Activated T-helper 17 cell treated with anti-CD3 and anti-CD28 coated beads, Interleukin-2, amount 50 U/mL, for 72 hours (primary cell): ENCODE results near the gene SDF4. TPM values are rescaled to one million over a fixed set of nuclear protein-coding genes. Genes with fewer than 3 reads are reported as not detected.

ENCODE experiments used
- ATAC-seq: fragments of 150-1000 bp; cut with Tn5 transposase; replicated peaks from 2 replicates; pipeline ENCODE4 v1.10.0; 2021; ENCODE audit warnings: mild to moderate bottlenecking, moderate library complexity
- H3K27ac Mint-ChIP-seq: one replicate; pipeline ENCODE4 v1.8.0; 2022; ENCODE audit warnings: mixed read lengths
- H3K27me3 Mint-ChIP-seq: one replicate; pipeline ENCODE4 v1.8.0; 2022; ENCODE audit warnings: mixed read lengths
- H3K36me3 Mint-ChIP-seq: one replicate; pipeline ENCODE4 v1.8.0; 2022; ENCODE audit warnings: low read depth, mild to moderate bottlenecking, mixed read lengths
- H3K4me1 Mint-ChIP-seq: one replicate; pipeline ENCODE4 v1.8.0; 2022; ENCODE audit warnings: mixed read lengths
- H3K4me3 Mint-ChIP-seq: one replicate; pipeline ENCODE4 v1.8.0; 2022; ENCODE audit warnings: mild to moderate bottlenecking, mixed read lengths
- H3K9me3 Mint-ChIP-seq: one replicate; pipeline ENCODE4 v1.8.0; 2022; ENCODE audit warnings: mixed read lengths
- total RNA-seq, 2 donors: library from RNA; stranded (reverse); gene quantifications; one replicate each; pipeline ENCODE4 v1.2.3, GENCODE V29; 2022

Gene SDF4
- total RNA-seq, 2 donors from 2014 or later = 169 to 773 TPM

DNA sequence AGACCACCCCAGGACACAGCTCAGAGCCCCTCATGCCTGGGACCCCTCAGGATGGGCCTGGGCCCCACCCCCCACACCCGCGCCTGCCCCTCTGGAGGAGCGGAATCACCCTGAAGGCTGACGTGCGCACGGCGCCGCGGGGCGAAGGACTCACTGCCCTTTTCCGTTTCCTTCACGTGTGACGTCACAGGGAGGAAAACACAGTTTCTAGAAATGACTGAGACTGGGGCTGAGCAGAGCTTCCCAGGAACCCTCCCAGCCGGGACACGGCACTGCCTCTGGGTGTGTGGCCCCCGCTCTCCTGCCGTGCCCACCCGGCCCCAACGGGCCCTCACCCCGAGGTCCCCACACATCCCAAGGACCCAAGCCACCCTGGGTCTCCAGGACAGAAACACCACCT is 12.5 kb downstream of the SDF4 start:
- Mint-ChIP-seq H3K36me3 (peaks cover 99% of the 10 kb centered on the region), H3K4me1 (peaks cover 22% of the 10 kb centered on the region), H3K27me3 (no peaks in the 10 kb centered on the region), H3K27ac (peak overlapping the region; percentile 98), H3K4me3 (peak overlapping the region; percentile 95), H3K9me3 (no peaks in the 10 kb centered on the region)
- ATAC-seq = peak; percentile 52

DNA sequence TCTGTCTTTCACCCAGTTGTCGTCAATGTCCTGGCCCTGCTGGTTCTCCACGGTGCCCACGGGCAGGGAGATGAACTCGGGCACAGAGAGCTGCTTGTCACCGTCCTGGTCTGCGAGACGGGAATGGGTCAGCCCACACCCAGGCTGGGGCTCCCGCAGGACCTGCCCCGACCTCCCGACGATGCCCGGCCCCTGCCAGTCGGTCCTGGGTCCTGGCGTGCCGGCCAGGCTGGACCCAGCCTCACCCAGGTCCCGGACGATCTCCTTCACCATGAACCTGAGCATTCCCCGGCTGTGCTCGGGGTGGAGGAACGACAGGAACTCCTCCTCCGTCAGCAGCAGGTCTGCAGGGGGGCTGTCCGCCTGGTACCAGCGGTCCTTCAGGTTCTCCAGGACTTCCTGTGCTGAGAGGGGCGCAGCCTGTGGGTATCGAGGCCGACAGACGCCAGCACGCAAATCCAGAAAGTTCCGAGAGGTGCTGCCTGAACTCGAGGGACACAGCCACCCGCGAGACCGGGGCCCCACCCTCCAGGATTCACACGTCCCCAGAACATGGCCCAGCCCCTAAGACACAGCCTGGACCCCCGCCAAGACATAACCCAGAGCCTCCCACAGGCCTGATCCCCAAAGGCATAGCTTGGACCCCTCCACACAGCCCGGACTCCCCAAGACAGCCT is 13.1 kb downstream of the SDF4 start:
- H3K27me3 Mint-ChIP-seq = no peaks in the 10 kb centered on the region
- H3K4me1 Mint-ChIP-seq = peaks cover 22% of the 10 kb centered on the region
- no peaks in the 10 kb centered on the region for H3K9me3 Mint-ChIP-seq
- peaks cover 99% of the 10 kb centered on the region for H3K36me3 Mint-ChIP-seq
- H3K4me3 Mint-ChIP-seq = peak overlapping the region; percentile 95
- ATAC-seq = no peak
- peak overlapping the region; percentile 98 for H3K27ac Mint-ChIP-seq

DNA sequence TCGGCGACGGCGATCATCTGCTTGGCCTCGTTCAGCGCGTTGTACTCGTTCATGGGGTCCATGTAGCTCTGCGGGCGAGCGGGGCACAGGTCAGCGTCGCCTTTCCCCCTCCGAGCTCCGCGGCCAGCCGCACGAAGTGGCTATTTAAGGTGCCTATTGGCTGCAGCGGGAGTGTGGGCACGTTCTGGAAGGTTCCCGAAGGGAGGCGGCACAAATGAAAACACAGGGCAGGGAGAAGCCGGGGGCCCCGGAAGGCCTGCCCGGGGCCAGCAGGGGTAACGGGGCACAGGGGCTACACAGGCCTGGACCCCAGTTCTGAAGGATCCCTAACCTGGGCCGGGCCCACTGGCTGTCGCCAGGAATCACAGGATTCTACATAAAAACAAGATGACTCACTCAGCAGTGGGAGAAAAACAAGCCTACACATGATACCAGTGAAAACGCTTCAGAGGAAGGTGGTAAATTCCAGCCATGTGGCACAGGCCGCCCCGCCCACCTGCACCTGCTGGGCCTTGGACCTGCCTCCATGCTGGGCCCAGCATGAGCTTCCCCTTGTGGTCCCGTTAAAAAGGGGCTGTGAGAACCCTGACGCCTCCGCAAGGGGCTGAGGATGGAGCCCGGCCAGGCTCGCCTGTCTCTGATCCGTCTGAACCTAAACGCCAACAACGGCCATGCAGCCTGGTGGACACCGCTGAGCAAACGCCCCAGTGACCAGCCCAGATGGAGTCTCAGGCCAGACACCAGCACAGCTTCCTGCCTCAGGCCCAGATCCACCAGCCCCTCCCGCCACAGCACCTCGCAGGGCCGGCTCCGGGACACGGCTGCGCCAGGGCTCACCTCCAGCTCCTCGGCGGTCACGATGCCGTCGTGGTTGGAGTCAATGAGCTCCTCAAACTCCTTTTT is 13.9 kb downstream of the SDF4 start:
- H3K27ac Mint-ChIP-seq = peak overlapping the region; percentile 98
- H3K27me3 Mint-ChIP-seq = no peaks in the 10 kb centered on the region
- no peaks in the 10 kb centered on the region for H3K9me3 Mint-ChIP-seq
- H3K4me1 Mint-ChIP-seq = peaks cover 17% of the 10 kb centered on the region
- peak overlapping the region; percentile 95 for H3K4me3 Mint-ChIP-seq
- peak; percentile 37 for ATAC-seq
- H3K36me3 Mint-ChIP-seq = peaks cover 100% of the 10 kb centered on the region

- Mint-ChIP-seq H3K27me3 (no peaks in the 10 kb centered on the region), H3K9me3 (no peaks in the 10 kb centered on the region), H3K36me3 (peaks cover 100% of the 10 kb centered on the region), H3K27ac (peak overlapping the region; percentile 98), H3K4me3 (peak overlapping the region; percentile 95), H3K4me1 (peaks cover 14% of the 10 kb centered on the region)
- ATAC-seq = peak; percentile 60
Measured at GRCh38 chr1:1216770-1217620, 14.8 kb downstream of the SDF4 start.

- H3K27me3 Mint-ChIP-seq = no peaks in the 10 kb centered on the region
- peaks cover 14% of the 10 kb centered on the region for H3K4me1 Mint-ChIP-seq
- peak overlapping the region; percentile 95 for H3K4me3 Mint-ChIP-seq
- H3K36me3 Mint-ChIP-seq = peaks cover 100% of the 10 kb centered on the region
- ATAC-seq = no peak
- H3K27ac Mint-ChIP-seq = peak overlapping the region; percentile 98
- H3K9me3 Mint-ChIP-seq = no peaks in the 10 kb centered on the region
Measured at GRCh38 chr1:1215881-1216605, 15.8 kb downstream of the SDF4 start.

GRCh38 chr1:1215080-1215676 is 16.6 kb downstream of the SDF4 start:
- Mint-ChIP-seq H3K9me3 (no peaks in the 10 kb centered on the region), H3K27me3 (no peaks in the 10 kb centered on the region), H3K4me1 (peaks cover 9% of the 10 kb centered on the region), H3K27ac (peak overlapping the region; percentile 98), H3K36me3 (peaks cover 100% of the 10 kb centered on the region), H3K4me3 (peak overlapping the region; percentile 95)
- ATAC-seq = no peak

DNA sequence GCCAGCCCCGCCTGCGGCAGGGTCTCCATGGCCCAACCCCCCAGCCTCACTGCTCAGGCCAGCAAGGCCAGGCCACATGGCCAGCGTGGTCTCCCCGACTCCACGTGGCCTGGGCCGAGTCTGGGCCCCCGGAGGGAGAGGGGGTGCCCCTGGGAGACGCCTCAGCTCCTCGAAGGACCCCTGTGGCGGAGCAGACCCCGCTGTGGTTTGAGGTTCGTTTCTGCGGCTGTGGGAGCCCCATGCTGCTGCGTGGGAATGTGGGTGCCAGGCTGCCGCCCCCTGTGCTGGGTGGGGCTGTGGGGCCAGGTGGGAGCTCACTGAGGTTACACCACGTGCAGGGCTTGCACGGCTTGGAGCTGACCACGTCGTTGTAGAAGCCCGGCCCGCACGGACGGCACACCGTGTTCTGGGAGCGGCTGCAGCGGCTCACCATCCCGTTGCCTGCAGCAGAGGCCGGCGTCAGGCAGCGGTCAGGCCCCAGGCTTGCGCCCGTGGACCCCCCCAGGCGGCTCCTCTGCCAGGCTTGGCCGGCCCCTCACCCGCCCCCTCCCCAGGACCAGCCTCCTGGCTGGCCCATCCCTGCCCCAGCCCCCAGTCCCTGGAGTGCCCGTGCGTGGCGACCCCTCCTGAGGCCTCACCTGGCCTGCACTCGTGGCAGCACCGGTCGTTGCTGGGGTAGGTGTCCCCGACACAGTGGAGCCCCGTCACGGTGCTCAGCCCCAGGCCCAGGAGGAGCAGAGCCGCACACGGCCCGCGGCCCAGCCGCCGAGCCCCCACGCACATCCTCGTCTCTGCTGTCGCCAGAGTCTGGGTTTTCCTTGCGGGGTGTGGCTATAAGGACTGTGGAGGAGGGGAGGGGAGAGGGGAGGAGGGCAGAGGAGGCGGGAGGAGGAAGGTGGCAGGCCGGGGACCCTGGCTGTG is 18.2 kb downstream of the SDF4 start, which contains the start of gene TNFRSF4:
Gene TNFRSF4 (minus strand): TSS at position 809 of the 921 bp plus-strand sequence. CDS start 26 bp downstream, at position 783.
- Mint-ChIP-seq H3K27ac (peak within 1 kb of the TSS; percentile 98), H3K4me3 (peak within 1 kb of the TSS; percentile 95), H3K9me3 (no peaks in the 10 kb centered on the region), H3K4me1 (peaks cover 5% of the 10 kb centered on the region), H3K36me3 (peaks cover 100% of the 10 kb centered on the region), H3K27me3 (no peaks in the 10 kb centered on the region)
- ATAC-seq = peak; percentile 8

- Mint-ChIP-seq H3K4me3 (peak overlapping the region; percentile 95), H3K27ac (no peak overlapping the region), H3K9me3 (no peaks in the 10 kb centered on the region), H3K4me1 (peaks cover 10% of the 10 kb centered on the region), H3K27me3 (no peaks in the 10 kb centered on the region), H3K36me3 (peaks cover 100% of the 10 kb centered on the region)
- ATAC-seq = no peak
Measured at GRCh38 chr1:1212780-1213344, 18.9 kb downstream of the SDF4 start.

- Mint-ChIP-seq H3K27ac (peak overlapping the region; percentile 96), H3K27me3 (no peaks in the 10 kb centered on the region), H3K9me3 (no peaks in the 10 kb centered on the region), H3K36me3 (peaks cover 96% of the 10 kb centered on the region), H3K4me3 (peak overlapping the region; percentile 95), H3K4me1 (peaks cover 10% of the 10 kb centered on the region)
- no peak for ATAC-seq
Measured at GRCh38 chr1:1211541-1212441, 20.0 kb downstream of the SDF4 start.

- no peak for ATAC-seq
- Mint-ChIP-seq H3K36me3 (peaks cover 96% of the 10 kb centered on the region), H3K4me1 (peaks cover 6% of the 10 kb centered on the region), H3K4me3 (peak overlapping the region; percentile 95), H3K27me3 (no peaks in the 10 kb centered on the region), H3K9me3 (no peaks in the 10 kb centered on the region), H3K27ac (peak overlapping the region; percentile 96)
Measured at GRCh38 chr1:1210726-1211540, 20.9 kb downstream of the SDF4 start.
